Measurements from ENCODE around the gene NT5DC4. TPM values are rescaled to one million over a fixed set of nuclear protein-coding genes. Genes with fewer than 3 reads are reported as not detected.
A peak's percentile ranks its signal among the peaks of the same experiment; 100 is the strongest.
"Not testable (repeated sequence)": the region's sequence is repeated elsewhere in the genome, so short reads cannot be mapped to it uniquely, and the experiment has no call there.

NT5DC4 gene
- total RNA-seq, 1 donor from 2014 or later = not detected

GRCh38 chr2:112701052-112701451 lies 19.8 kb upstream of the NT5DC4 start:
- Histone ChIP-seq H3K27me3 (ENCODE audit: control insufficient read depth, insufficient read depth, low read length) (no peaks in the 10 kb centered on the region), H3K4me3 (ENCODE audit: low read depth, low read length) (no peak overlapping the region), H3K36me3 (ENCODE audit: control insufficient read depth, insufficient read depth, low read length) (no peaks in the 10 kb centered on the region)
- no peak for FAIRE-seq
- DNase-seq (ENCODE audit: low read depth) = no peak
- TF ChIP-seq CTCF (IDR thresholded peaks at IDR 0.05; ENCODE audit: insufficient read depth, low read length, severe bottlenecking) = no peak

- TF ChIP-seq CTCF (IDR thresholded peaks at IDR 0.05; ENCODE audit: insufficient read depth, low read length, severe bottlenecking) = no peak
- no peak for FAIRE-seq
- Histone ChIP-seq H3K4me3 (ENCODE audit: low read depth, low read length) (no peak overlapping the region), H3K27me3 (ENCODE audit: control insufficient read depth, insufficient read depth, low read length) (no peaks in the 10 kb centered on the region), H3K36me3 (ENCODE audit: control insufficient read depth, insufficient read depth, low read length) (no peaks in the 10 kb centered on the region)
- no peak for DNase-seq (ENCODE audit: low read depth)
Observed at GRCh38 chr2:112703684-112704083, 17.1 kb upstream of the NT5DC4 start.

GRCh38 chr2:112705575-112705974 lies 15.2 kb upstream of the NT5DC4 start:
- H3K4me3 ChIP-seq (ENCODE audit: low read depth, low read length) = no peak overlapping the region
- no peaks in the 10 kb centered on the region for H3K27me3 ChIP-seq (ENCODE audit: control insufficient read depth, insufficient read depth, low read length)
- no peak for DNase-seq (ENCODE audit: low read depth)
- H3K36me3 ChIP-seq (ENCODE audit: control insufficient read depth, insufficient read depth, low read length) = no peaks in the 10 kb centered on the region
- no peak for FAIRE-seq
- TF ChIP-seq CTCF (IDR thresholded peaks at IDR 0.05; ENCODE audit: insufficient read depth, low read length, severe bottlenecking) = no peak

- FAIRE-seq = no peak
- peak; percentile 86 for DNase-seq (ENCODE audit: low read depth)
- no peak for TF ChIP-seq CTCF (IDR thresholded peaks at IDR 0.05; ENCODE audit: insufficient read depth, low read length, severe bottlenecking)
- H3K36me3 ChIP-seq (ENCODE audit: control insufficient read depth, insufficient read depth, low read length) = no peaks in the 10 kb centered on the region
- no peak overlapping the region for H3K4me3 ChIP-seq (ENCODE audit: low read depth, low read length)
- H3K27me3 ChIP-seq (ENCODE audit: control insufficient read depth, insufficient read depth, low read length) = no peaks in the 10 kb centered on the region
Observed at GRCh38 chr2:112706170-112706664, 14.6 kb upstream of the NT5DC4 start.

GRCh38 chr2:112706947-112707346 lies 13.9 kb upstream of the NT5DC4 start:
- H3K27me3 ChIP-seq (ENCODE audit: control insufficient read depth, insufficient read depth, low read length); FAIRE-seq; H3K36me3 ChIP-seq (ENCODE audit: control insufficient read depth, insufficient read depth, low read length); DNase-seq (ENCODE audit: low read depth); H3K4me3 ChIP-seq (ENCODE audit: low read depth, low read length): not testable (repeated sequence)

- no peak for FAIRE-seq
- Histone ChIP-seq H3K27me3 (ENCODE audit: control insufficient read depth, insufficient read depth, low read length) (peaks cover 3% of the 10 kb centered on the region), H3K36me3 (ENCODE audit: control insufficient read depth, insufficient read depth, low read length) (no peaks in the 10 kb centered on the region), H3K4me3 (ENCODE audit: low read depth, low read length) (no peak overlapping the region)
- TF ChIP-seq CTCF (IDR thresholded peaks at IDR 0.05; ENCODE audit: insufficient read depth, low read length, severe bottlenecking) = no peak
- DNase-seq (ENCODE audit: low read depth) = no peak
Observed at GRCh38 chr2:112708968-112709367, 11.9 kb upstream of the NT5DC4 start.

All from bronchial epithelial cell (primary cell).